CD4-positive, alpha-beta T cell (primary cell): ENCODE measurements around the gene DPP3. TPM values are rescaled to one million over a fixed set of nuclear protein-coding genes. Genes with fewer than 3 reads are reported as not detected.

Source experiments
- ATAC-seq: fragments of 200-7000 bp; cut with Tn5 transposase; one replicate; pipeline ENCODE4 v1.10.0; 2022; ENCODE audit warnings: mild to moderate bottlenecking; ENCODE audit not compliant: poor library complexity
- CTCF ChIA-PET: fragments of 350-600 bp; sonication (Branson Sonifier 250); formaldehyde crosslinking; loops from one replicate; lab custom pipeline; 2021; ENCODE audit warnings: antibody characterized with exemption, inconsistent platforms; lab: Charles Lee
- POLR2A ChIA-PET: fragments of 350-600 bp; sonication (Branson Sonifier 250); formaldehyde crosslinking; loops from one replicate; lab custom pipeline; 2021; ENCODE audit warnings: antibody characterized with exemption, inconsistent platforms; lab: Charles Lee
- DNase-seq, 14 experiments: peaks; one replicate each; pipeline ENCODE4 v3.0.0-alpha.2; 2013 to 2020; ENCODE audit warnings: mixed read lengths in 2 of 14
- H3K27ac ChIP-seq, 2 donors: one replicate each; pipeline versions ENCODE4 v1.5.1 to v1.7.0; 2013; ENCODE audit warnings: low read length in 2 of 2, low read depth in 1 of 2, mild to moderate bottlenecking in 1 of 2
- H3K27me3 ChIP-seq, 2 experiments: 1 replicate in 1 of 2; 2 replicates in 1 of 2; pipeline versions ENCODE4 v1.6.1 to v1.7.0; 2013; ENCODE audit warnings: low read length in 2 of 2, control low read depth in 1 of 2, mild to moderate bottlenecking in 1 of 2, moderate library complexity in 1 of 2; ENCODE audit not compliant: insufficient read depth in 2 of 2, control insufficient read depth in 1 of 2
- H3K36me3 ChIP-seq: one replicate; pipeline ENCODE4 v1.6.1; 2013; ENCODE audit warnings: low read length, control low read depth; ENCODE audit not compliant: insufficient read depth
- H3K4me1 ChIP-seq: one replicate; pipeline ENCODE4 v1.6.1; 2013; ENCODE audit warnings: low read length, control low read depth; ENCODE audit not compliant: insufficient read depth
- H3K4me3 ChIP-seq: one replicate; pipeline ENCODE4 v1.5.1; 2013; ENCODE audit warnings: mild to moderate bottlenecking, low read length, moderate library complexity
- H3K9me3 ChIP-seq, 2 experiments: 1 replicate in 1 of 2; 2 replicates in 1 of 2; pipeline versions ENCODE4 v1.6.1 to v1.7.0; 2013; ENCODE audit warnings: low read length in 2 of 2, mild to moderate bottlenecking in 2 of 2, control low read depth in 1 of 2, moderate library complexity in 1 of 2; ENCODE audit not compliant: control insufficient read depth in 1 of 2, insufficient read depth in 1 of 2
- H3K27ac Mint-ChIP-seq: one replicate; pipeline ENCODE4 v1.8.0; 2020; ENCODE audit warnings: mixed read lengths
- H3K27me3 Mint-ChIP-seq: one replicate; pipeline ENCODE4 v1.8.0; 2021; ENCODE audit warnings: mixed read lengths
- H3K36me3 Mint-ChIP-seq: one replicate; pipeline ENCODE4 v1.8.0; 2021; ENCODE audit warnings: low read depth, mixed read lengths
- H3K4me1 Mint-ChIP-seq: one replicate; pipeline ENCODE4 v1.8.0; 2021; ENCODE audit warnings: low read depth, mixed read lengths
- H3K4me3 Mint-ChIP-seq: one replicate; pipeline ENCODE4 v1.8.0; 2020; ENCODE audit warnings: mild to moderate bottlenecking, mixed read lengths
- H3K9me3 Mint-ChIP-seq: one replicate; pipeline ENCODE4 v1.8.0; 2020; ENCODE audit warnings: mixed read lengths
- CTCF ChIP-seq: fragments of 200-600 bp; IDR thresholded peaks from one replicate; pipeline ENCODE4 v1.8.0; 2022; ENCODE audit warnings: antibody characterized with exemption, mild to moderate bottlenecking
- intact Hi-C, 2 experiments: fragments of 100-400 bp; cut with DNase I in 1 of 2; cut with micrococcal nuclease in 1 of 2; formaldehyde crosslinking; loops; one replicate each; pipeline versions ENCODE4 v1.15.1 to v1.9.0; 2023 to 2025; cut with DNase I, micrococcal nuclease
- total RNA-seq, 174 experiments: library from RNA in 2 of 174; stranded (reverse) in 2 of 174; gene quantifications; one replicate each; pipeline ENCODE4 v1.2.3 and lab custom pipeline; 2021 to 2026

The DPP3 gene
- total RNA-seq, 2 experiments from 2014 or later: 16.9 to 17.7 TPM

- no peak overlapping the region for H3K4me3 Mint-ChIP-seq
- peaks cover 5% of the 10 kb centered on the region for H3K4me1 Mint-ChIP-seq
- peaks cover 14% of the 10 kb centered on the region for H3K27me3 Mint-ChIP-seq
- no peak overlapping the region for H3K27ac ChIP-seq
- H3K9me3 Mint-ChIP-seq: no peaks in the 10 kb centered on the region
- peaks cover 9% of the 10 kb centered on the region for H3K4me1 ChIP-seq
- intact Hi-C loops: no loop called here
- no peaks in the 10 kb centered on the region for H3K36me3 Mint-ChIP-seq
- no peaks in the 10 kb centered on the region for H3K36me3 ChIP-seq
- ChIA-PET CTCF (no interaction called here), POLR2A (no interaction called here)
- DNase-seq (no peak), ATAC-seq (no peak)
- no peak overlapping the region for H3K27ac Mint-ChIP-seq
- peaks cover 8 to 9% of the 10 kb centered on the region in 2 experiments for H3K27me3 ChIP-seq
- no peak overlapping the region for H3K4me3 ChIP-seq
- TF ChIP-seq CTCF: no peak
- peaks cover 0 to 6% of the 10 kb centered on the region in 2 experiments for H3K9me3 ChIP-seq
Observed at GRCh38 chr11:66556086-66556485, 75.9 kb downstream of the DPP3 start.

GRCh38 chr11:66557733-66558326 lies 77.6 kb downstream of the DPP3 start:
- ChIA-PET CTCF (no interaction called here), POLR2A (no interaction called here)
- Mint-ChIP-seq H3K4me1 (peaks cover 5% of the 10 kb centered on the region), H3K27me3 (peaks cover 14% of the 10 kb centered on the region), H3K36me3 (no peaks in the 10 kb centered on the region), H3K27ac (no peak overlapping the region), H3K4me3 (no peak overlapping the region), H3K9me3 (no peaks in the 10 kb centered on the region)
- peaks cover 9% of the 10 kb centered on the region for H3K4me1 ChIP-seq
- ATAC-seq (no peak), DNase-seq (no peak)
- TF ChIP-seq CTCF: no peak
- intact Hi-C loops: no loop called here
- peaks cover 8 to 9% of the 10 kb centered on the region in 2 experiments for H3K27me3 ChIP-seq
- no peaks in the 10 kb centered on the region for H3K36me3 ChIP-seq
- no peak overlapping the region for H3K27ac ChIP-seq
- H3K4me3 ChIP-seq: no peak overlapping the region
- peaks cover 0 to 6% of the 10 kb centered on the region in 2 experiments for H3K9me3 ChIP-seq

Other genes starting within 250 kb of the DPP3 start
- 10 to 100 TPM; 28.6 to 30.0 TPM for gene KLC2, start 222.7 kb upstream of the DPP3 start, total RNA-seq
- gene RAB1B, start 211.8 kb upstream of the DPP3 start, total RNA-seq: 10 to 100 TPM; 27.4 to 29.4 TPM
- 1 to 10 TPM; 4.1 to 6.2 TPM for gene CNIH2, start 202.3 kb upstream of the DPP3 start, total RNA-seq
- 10 to 100 TPM; 17.4 to 21.1 TPM for gene YIF1A, start 191.3 kb upstream of the DPP3 start, total RNA-seq
- gene TMEM151A, start 188.5 kb upstream of the DPP3 start, total RNA-seq: under 1 TPM; 0.11 to 0.14 TPM
- gene CD248, start 163.4 kb upstream of the DPP3 start, total RNA-seq: 1 to 10 TPM; 3.3 to 3.4 TPM
- 1 to 10 TPM; 1.2 to 1.6 TPM for gene RIN1, start 144.0 kb upstream of the DPP3 start, total RNA-seq
- gene BRMS1, start 135.3 kb upstream of the DPP3 start, total RNA-seq: 10 to 100 TPM; 52.7 to 58.4 TPM
- 1 to 10 TPM; 1.9 to 2.0 TPM for gene B4GAT1, start 132.8 kb upstream of the DPP3 start, total RNA-seq
- 1 to 10 TPM; 9.7 TPM for gene SLC29A2, start 108.7 kb upstream of the DPP3 start, total RNA-seq
- not detected for gene NPAS4, start 59.4 kb upstream of the DPP3 start, total RNA-seq
- 10 to 100 TPM; 17.7 to 21.0 TPM for gene MRPL11, start 41.6 kb upstream of the DPP3 start, total RNA-seq
- gene PELI3, start 13.5 kb upstream of the DPP3 start, total RNA-seq: 10 to 100 TPM; 20.7 to 23.8 TPM
- gene BBS1, start 30.2 kb downstream of the DPP3 start, total RNA-seq: 10 to 100 TPM; 11.7 to 11.9 TPM
- gene ZDHHC24, start 65.6 kb downstream of the DPP3 start, total RNA-seq: 10 to 100 TPM; 17.0 to 18.4 TPM
- gene ACTN3, start 66.5 kb downstream of the DPP3 start, total RNA-seq: under 1 TPM; 0.14 to 0.22 TPM
- gene CTSF, start 88.2 kb downstream of the DPP3 start, total RNA-seq: 10 to 100 TPM; 16.0 to 16.8 TPM
- gene CCDC87, start 112.6 kb downstream of the DPP3 start, total RNA-seq: under 1 TPM; 0.22 to 0.25 TPM
- gene CCS, start 112.8 kb downstream of the DPP3 start, total RNA-seq: 10 to 100 TPM; 25.4 to 26.3 TPM
- gene RBM14, start 136.2 kb downstream of the DPP3 start, total RNA-seq: 100 to 1,000 TPM; 239 to 250 TPM
- 100 to 1,000 TPM; 194 to 197 TPM for gene RBM4, start 158.3 kb downstream of the DPP3 start, total RNA-seq
- gene RBM4B, start 197.5 kb downstream of the DPP3 start, total RNA-seq: 1 to 10 TPM; 3.8 to 5.1 TPM
- gene SPTBN2, start 248.8 kb downstream of the DPP3 start, total RNA-seq: not detected